Measurements from ENCODE around the gene FCGR3A.
"Not testable (repeated sequence)": the region's sequence is repeated elsewhere in the genome, so short reads cannot be mapped to it uniquely, and the experiment has no call there.

The FCGR3A gene

GRCh38 chr1:161529463-161530104 lies 20.0 kb downstream of the FCGR3A start:
- DNase-seq = peak in 1 of 2 donors; percentile 30

DNA sequence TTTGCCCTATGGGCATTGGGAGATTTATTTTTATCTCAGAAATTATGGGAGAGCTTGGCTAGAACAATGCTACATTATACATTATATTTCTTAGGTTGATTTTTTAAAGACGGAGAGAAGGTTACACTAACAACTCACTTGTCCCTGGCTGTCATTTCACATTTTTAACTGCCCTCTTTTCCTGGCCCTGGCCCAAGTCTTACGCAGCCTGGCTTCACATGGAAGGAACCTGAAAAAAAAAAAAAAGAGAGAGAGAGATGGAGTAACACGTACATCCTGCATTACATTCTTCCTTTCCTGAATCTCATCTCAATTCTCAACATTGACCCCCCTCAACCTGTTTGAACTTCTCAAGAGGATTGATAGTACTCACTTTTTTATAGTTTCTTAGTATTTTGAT lies 21.1 kb downstream of the FCGR3A start:
- peak in 1 of 2 donors; percentile 44 for DNase-seq

DNA sequence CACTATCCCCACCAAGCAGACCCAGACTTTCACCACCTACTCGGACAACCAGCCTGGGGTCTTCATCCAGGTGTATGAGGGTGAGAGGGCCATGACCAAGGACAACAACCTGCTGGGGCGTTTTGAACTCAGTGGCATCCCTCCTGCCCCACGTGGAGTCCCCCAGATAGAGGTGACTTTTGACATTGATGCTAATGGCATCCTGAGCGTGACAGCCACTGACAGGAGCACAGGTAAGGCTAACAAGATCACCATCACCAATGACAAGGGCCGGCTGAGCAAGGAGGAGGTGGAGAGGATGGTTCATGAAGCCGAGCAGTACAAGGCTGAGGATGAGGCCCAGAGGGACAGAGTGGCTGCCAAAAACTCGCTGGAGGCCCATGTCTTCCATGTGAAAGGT lies 23.7 kb downstream of the FCGR3A start:
- DNase-seq = not testable (repeated sequence)

- peak; percentile 33 to 35 for DNase-seq
Observed at GRCh38 chr1:161525321-161525720, 24.3 kb downstream of the FCGR3A start.

DNA sequence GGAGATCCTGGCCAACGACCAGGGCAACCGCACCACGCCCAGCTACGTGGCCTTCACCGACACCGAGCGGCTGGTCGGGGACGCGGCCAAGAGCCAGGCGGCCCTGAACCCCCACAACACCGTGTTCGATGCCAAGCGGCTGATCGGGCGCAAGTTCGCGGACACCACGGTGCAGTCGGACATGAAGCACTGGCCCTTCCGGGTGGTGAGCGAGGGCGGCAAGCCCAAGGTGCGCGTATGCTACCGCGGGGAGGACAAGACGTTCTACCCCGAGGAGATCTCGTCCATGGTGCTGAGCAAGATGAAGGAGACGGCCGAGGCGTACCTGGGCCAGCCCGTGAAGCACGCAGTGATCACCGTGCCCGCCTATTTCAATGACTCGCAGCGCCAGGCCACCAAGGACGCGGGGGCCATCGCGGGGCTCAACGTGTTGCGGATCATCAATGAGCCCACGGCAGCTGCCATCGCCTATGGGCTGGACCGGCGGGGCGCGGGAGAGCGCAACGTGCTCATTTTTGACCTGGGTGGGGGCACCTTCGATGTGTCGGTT lies 24.8 kb downstream of the FCGR3A start:
- DNase-seq = not testable (repeated sequence)

- DNase-seq = peak; percentile 61 to 86
Observed at GRCh38 chr1:161523817-161524741, 25.5 kb downstream of the FCGR3A start, which contains the start of gene HSPA6. Gene HSPA6 (plus strand): TSS chr1:161524540. CDS start chr1:161524659, 119 bp downstream.

- not testable (repeated sequence) for DNase-seq
Observed at GRCh38 chr1:161523041-161523816, 26.4 kb downstream of the FCGR3A start.

GRCh38 chr1:161513953-161514352 lies 35.7 kb downstream of the FCGR3A start:
- DNase-seq = not testable (repeated sequence)

GRCh38 chr1:161513448-161513780 lies 36.2 kb downstream of the FCGR3A start:
- not testable (repeated sequence) for DNase-seq

- not testable (repeated sequence) for DNase-seq
Observed at GRCh38 chr1:161512636-161513447, 36.8 kb downstream of the FCGR3A start.

- DNase-seq = no peak
Observed at GRCh38 chr1:161511756-161512060, 37.9 kb downstream of the FCGR3A start.

- no peak for DNase-seq
Observed at GRCh38 chr1:161511018-161511755, 38.4 kb downstream of the FCGR3A start.

DNA sequence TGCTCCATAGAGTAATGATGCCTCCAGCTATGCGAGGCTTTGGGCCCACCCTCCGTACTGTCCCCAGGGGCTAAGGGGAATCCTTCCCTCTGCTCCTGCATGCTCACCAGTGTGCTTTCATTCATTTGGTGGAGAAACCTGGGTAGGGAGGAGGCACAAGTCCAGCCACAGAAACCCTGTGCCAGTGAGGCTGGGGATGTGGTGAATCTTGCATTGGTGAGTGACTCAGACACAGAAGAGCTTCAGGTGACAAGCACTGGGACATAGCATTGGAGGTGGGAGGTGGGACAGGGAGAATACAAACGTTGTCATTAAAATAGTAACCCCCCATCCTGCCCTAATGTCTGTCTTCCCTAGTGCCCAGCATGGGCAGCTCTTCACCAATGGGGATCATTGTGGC lies 39.1 kb downstream of the FCGR3A start:
- no peak for DNase-seq

DNA sequence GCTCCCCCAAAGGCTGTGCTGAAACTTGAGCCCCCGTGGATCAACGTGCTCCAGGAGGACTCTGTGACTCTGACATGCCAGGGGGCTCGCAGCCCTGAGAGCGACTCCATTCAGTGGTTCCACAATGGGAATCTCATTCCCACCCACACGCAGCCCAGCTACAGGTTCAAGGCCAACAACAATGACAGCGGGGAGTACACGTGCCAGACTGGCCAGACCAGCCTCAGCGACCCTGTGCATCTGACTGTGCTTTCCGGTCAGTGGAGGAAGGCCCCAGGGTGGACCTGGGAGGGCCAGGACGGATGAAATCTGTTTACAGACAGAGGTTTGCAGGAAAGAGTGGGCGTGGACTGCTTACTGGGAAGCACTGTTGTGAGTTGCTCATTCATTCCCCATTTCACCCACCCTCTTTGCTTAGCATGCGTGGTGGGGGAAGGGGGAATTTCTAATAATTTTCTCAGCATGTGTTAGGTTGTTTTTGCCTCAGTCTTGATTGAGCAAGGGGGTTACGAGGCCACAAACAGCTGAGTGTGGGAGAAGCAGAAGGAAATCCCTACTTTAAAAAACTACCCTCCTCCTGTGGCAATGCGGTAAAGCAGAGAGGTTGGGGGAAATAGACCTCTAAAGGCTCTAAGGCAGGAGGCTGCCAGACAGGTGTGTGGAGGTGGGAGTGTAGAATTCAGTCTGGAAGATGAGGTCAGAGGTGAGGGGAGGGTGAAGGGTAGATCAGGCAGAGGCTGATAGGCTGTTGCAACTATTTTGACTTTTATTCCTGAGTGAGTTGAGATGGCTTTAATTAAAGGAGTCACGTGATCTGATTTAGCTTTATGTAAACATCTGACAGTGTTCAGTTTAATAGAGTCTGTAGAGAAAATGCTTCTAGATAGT lies 43.0 kb downstream of the FCGR3A start:
- peak; percentile 97 to 98 for DNase-seq

DNA sequence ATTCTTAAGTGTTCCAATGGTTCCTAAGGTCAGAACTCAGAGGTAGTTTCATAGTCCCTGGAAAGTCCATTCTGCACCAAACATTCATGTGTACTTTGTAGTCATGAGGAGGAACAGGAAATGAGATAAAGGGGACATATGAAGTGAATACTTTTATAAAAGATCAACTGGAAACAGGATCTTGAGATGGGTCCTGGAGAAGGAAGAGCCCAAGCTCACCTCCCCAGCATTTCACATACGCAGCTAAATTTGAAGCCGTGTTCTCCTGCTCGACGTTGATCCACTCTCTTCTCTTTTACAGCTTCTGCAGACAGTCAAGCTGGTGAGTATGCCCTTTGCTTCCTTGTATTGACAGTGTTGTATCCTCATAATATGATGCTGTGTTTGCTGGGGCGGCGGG lies 43.9 kb downstream of the FCGR3A start:
- peak; percentile 41 to 46 for DNase-seq

DNA sequence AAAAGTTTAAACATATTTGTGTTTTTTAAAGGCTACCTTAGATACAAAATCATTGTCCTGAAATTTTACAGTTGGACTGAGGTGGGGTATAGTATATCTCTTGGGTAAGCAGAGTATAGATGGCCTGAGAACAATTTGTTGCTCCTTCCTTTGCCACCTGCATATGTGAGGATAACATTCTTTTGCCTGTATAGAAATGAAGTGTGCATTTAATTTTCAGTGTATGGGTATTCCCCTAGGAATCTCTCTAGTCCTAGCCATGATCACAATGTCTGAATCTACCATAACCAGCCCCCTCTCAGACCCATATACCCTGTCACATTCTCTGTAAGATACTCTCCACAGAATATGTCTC lies 46.2 kb downstream of the FCGR3A start:
- no peak for DNase-seq

DNA sequence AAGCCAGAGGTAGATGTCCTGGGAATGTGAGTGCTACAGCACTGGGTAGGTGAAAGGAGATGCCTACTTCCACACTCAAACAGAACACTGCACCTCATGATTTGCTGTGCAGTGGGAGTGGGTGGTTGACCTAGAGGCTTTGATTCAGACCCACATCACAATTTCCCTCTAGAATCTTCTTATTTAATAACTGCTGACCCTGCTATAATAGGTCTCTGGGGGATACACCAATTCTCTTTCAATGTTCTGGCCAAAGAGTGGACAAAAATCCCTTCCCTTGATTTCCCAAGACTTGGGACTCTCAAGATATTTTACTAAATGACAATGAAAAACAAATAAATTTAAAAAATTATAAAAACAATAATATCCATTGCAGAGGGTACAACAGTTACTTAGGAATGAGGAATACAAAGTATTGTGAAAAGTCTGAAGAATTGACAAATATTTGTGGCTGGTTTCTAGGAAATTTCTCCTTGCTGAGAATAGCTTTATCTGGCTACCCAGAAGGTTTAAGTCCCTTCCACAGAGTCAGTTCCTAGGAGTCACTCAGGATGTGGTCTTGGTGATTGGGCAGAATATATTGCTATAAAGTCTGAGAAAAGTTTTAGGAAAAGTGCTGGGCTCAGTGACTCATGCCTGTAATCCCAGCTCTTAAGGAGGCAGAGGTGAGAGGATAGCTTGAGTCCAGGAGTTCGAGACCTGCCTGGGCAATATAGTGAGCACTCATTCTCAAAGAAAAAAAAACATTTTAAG lies 46.8 kb downstream of the FCGR3A start:
- peak in 1 of 2 donors; percentile 42 for DNase-seq

DNA sequence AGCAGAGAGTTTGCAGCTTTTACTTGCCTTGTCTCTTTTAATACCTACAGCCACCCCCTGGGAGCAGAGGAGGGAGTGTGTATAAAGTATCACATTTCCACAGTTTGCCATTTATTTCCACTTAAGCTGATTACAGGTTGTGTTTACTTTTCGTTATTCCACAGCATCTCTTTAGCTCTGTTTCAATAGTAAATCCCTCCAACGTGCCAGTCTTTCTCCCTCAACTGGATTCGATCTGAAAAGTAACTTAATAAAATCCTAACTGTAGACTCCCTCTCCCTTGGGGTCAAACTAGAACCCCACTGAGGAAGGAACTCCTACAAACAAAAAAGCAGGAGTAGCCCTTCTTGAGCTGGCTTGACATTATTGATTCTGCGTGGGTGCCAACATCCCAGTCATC lies 47.4 kb downstream of the FCGR3A start:
- DNase-seq = no peak

DNA sequence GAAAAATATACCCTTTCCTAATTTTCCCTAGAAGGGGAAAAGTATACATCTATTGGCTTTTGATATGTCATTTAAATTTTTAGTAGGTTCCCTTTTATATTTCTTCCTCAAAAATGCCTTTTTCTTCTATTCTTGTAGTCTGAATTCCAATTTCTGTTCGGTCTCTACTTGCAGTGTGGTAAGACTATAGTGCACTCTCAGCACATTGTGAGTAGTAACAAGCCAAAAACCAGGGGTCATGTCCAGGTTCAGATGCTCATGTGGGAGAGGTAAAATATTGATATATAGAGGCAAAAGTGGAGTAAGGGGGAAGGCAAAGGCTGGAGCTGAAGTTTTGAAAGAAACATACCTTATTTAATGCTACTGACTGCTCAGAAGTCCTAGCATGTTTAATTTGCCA lies 48.4 kb downstream of the FCGR3A start:
- no peak for DNase-seq
